Liver (tissue), 9 donors: Measurements from ENCODE around the gene PGS1. TPM values are rescaled to one million over a fixed set of nuclear protein-coding genes. Genes with fewer than 3 reads are reported as not detected.

ENCODE experiments used
- DNase-seq: peaks from one replicate; pipeline ENCODE4 v3.0.0-alpha.2; 2017; ENCODE audit warnings: low spot score
- H3K27ac ChIP-seq, 2 donors: one replicate each; pipeline ENCODE4 v1.7.0; 2013; ENCODE audit warnings: inconsistent platforms in 2 of 2, low read length in 2 of 2, control low read depth in 1 of 2, low read depth in 1 of 2, mild to moderate bottlenecking in 1 of 2
- H3K27me3 ChIP-seq, 4 donors: one replicate each; pipeline versions ENCODE4 v1.6.1 to v1.7.0; 2013; ENCODE audit warnings: low read length in 3 of 4, inconsistent platforms in 1 of 4, mild to moderate bottlenecking in 1 of 4, moderate library complexity in 1 of 4; ENCODE audit not compliant: control insufficient read depth in 4 of 4, insufficient read depth in 4 of 4
- H3K36me3 ChIP-seq, 4 donors: one replicate each; pipeline versions ENCODE4 v1.6.1 to v1.7.0; 2013; ENCODE audit warnings: low read length in 3 of 4, mild to moderate bottlenecking in 3 of 4, low read depth in 1 of 4, moderate library complexity in 1 of 4; ENCODE audit not compliant: control insufficient read depth in 4 of 4, insufficient read depth in 3 of 4
- H3K4me1 ChIP-seq, 4 donors: one replicate each; pipeline versions ENCODE4 v1.6.1 to v1.7.0; 2013; ENCODE audit warnings: low read length in 3 of 4, mild to moderate bottlenecking in 3 of 4, moderate library complexity in 1 of 4; ENCODE audit not compliant: control insufficient read depth in 4 of 4, insufficient read depth in 4 of 4
- H3K4me3 ChIP-seq, 3 donors: one replicate each; pipeline versions ENCODE4 v1.6.1 to v1.7.0; 2013; ENCODE audit warnings: low read length in 3 of 3, control low read depth in 1 of 3, low read depth in 1 of 3, mild to moderate bottlenecking in 1 of 3
- H3K9ac ChIP-seq, 2 donors: one replicate each; pipeline ENCODE4 v1.7.0; 2013; ENCODE audit warnings: low read length in 2 of 2, mild to moderate bottlenecking in 2 of 2, moderate library complexity in 2 of 2, control low read depth in 1 of 2, low read depth in 1 of 2
- H3K9me3 ChIP-seq, 4 donors: one replicate each; pipeline versions ENCODE4 v1.6.1 to v1.7.0; 2013; ENCODE audit warnings: low read length in 3 of 4; ENCODE audit not compliant: control insufficient read depth in 4 of 4
- ATF3 ChIP-seq: IDR thresholded peaks from 2 replicates; pipeline ENCODE4 v1.6.1; 2016; ENCODE audit warnings: antibody characterized with exemption
- CTCF ChIP-seq: fragments of 150-350 bp; IDR thresholded peaks from 2 replicates; pipeline ENCODE4 v1.5.1; 2017; ENCODE audit warnings: improper control_type of control experiment, low read depth, low read length; ENCODE audit not compliant: missing input control
- EGR1 ChIP-seq, 2 donors: IDR thresholded peaks; 2 replicates each; pipeline ENCODE4 v1.6.1; 2016 to 2018; ENCODE audit warnings: antibody characterized with exemption in 2 of 2, low read depth in 2 of 2
- FOXA1 ChIP-seq: IDR thresholded peaks from 2 replicates; pipeline ENCODE4 v1.6.1; 2016; ENCODE audit warnings: antibody characterized with exemption
- GABPA ChIP-seq, 2 donors: IDR thresholded peaks in 1 of 2; conservative IDR thresholded peaks in 1 of 2; 2 replicates each; pipeline ENCODE4 v1.6.1; 2016; ENCODE audit warnings: antibody characterized with exemption in 2 of 2, mild to moderate bottlenecking in 1 of 2, moderate library complexity in 1 of 2
- HNF4A ChIP-seq, 2 donors: conservative IDR thresholded peaks; 2 replicates each; pipeline ENCODE4 v1.6.1; 2016; ENCODE audit warnings: antibody characterized with exemption in 2 of 2, mild to moderate bottlenecking in 2 of 2
- HNF4G ChIP-seq: IDR thresholded peaks from 2 replicates; pipeline ENCODE4 v1.6.1; 2016; ENCODE audit warnings: antibody characterized with exemption
- JUND ChIP-seq, 2 donors: IDR thresholded peaks; 2 replicates each; pipeline ENCODE4 v1.6.1; 2016; ENCODE audit warnings: antibody characterized with exemption in 2 of 2
- MAX ChIP-seq: IDR thresholded peaks from 2 replicates; pipeline ENCODE4 v1.6.1; 2016; ENCODE audit warnings: antibody characterized with exemption
- NR2F2 ChIP-seq: IDR thresholded peaks from 2 replicates; pipeline ENCODE4 v1.6.1; 2016; ENCODE audit warnings: antibody characterized with exemption
- RAD21 ChIP-seq, 2 donors: IDR thresholded peaks; 2 replicates each; pipeline ENCODE4 v1.6.1; 2016; ENCODE audit warnings: antibody characterized with exemption in 2 of 2, mild to moderate bottlenecking in 2 of 2
- RXRA ChIP-seq, 2 donors: IDR thresholded peaks; 2 replicates each; pipeline ENCODE4 v1.6.1; 2017 to 2018; ENCODE audit warnings: antibody characterized with exemption in 2 of 2, mild to moderate bottlenecking in 1 of 2
- SP1 ChIP-seq: IDR thresholded peaks from 2 replicates; pipeline ENCODE4 v1.6.1; 2018; ENCODE audit warnings: antibody characterized with exemption, mild to moderate bottlenecking
- TAF1 ChIP-seq: conservative IDR thresholded peaks from 2 replicates; pipeline ENCODE4 v1.6.1; 2016; ENCODE audit warnings: antibody characterized with exemption, mild to moderate bottlenecking
- YY1 ChIP-seq: IDR thresholded peaks from 2 replicates; pipeline ENCODE4 v1.6.1; 2016; ENCODE audit warnings: antibody characterized with exemption, mild to moderate bottlenecking
- ZBTB33 ChIP-seq: IDR thresholded peaks from 2 replicates; pipeline ENCODE4 v1.6.1; 2016; ENCODE audit warnings: antibody characterized with exemption
- WGBS: extraction: QIAGEN DNeasy Blood & Tissue Kit; methylation state at CpG from one replicate; pipeline ENCODE4 v1.1.7; 2013; 5-methylcytosine and 5-hydroxymethylcytosine counted together
- polyA plus RNA-seq, 2 donors: library from polyadenylated mRNA; stranded (reverse) in 1 of 2; unstranded in 1 of 2; fragments of 200-250 nt in 1 of 2; fragments of >200 nt in 1 of 2; fragmentation: Nextera tagmentation in 1 of 2; extraction: Ambion mirVana in 1 of 2; gene quantifications; one replicate each; pipeline versions ENCODE4 v1.2.1 to v1.2.3, GENCODE V29; 2013 to 2015
- total RNA-seq, 2 donors: library from RNA; depleted of rRNA; stranded (reverse); fragments of >200 nt; gene quantifications; one replicate each; pipeline ENCODE4 v1.2.3, GENCODE V29; 2014
- donor health status: healthy.
- donor health status: healthy.
- donor health status: healthy.
- donor health status: healthy.
- donor health status: healthy.

PGS1 gene
- total and polyA plus RNA-seq, 4 donors: 8.1 to 24.1 (median 12.2) TPM

- Histone ChIP-seq H3K9ac (no peak overlapping the region), H3K36me3 (peaks cover 0 to 9% (median 6%) of the 10 kb centered on the region in 4 donors), H3K4me1 (peaks cover 0 to 9% (median 3%) of the 10 kb centered on the region in 4 donors), H3K27me3 (no peaks in the 10 kb centered on the region), H3K4me3 (no peak overlapping the region), H3K27ac (peak overlapping the region; percentile 75 to 78), H3K9me3 (no peaks in the 10 kb centered on the region)
- 96% methylated on average over 13 of the region's 13 CpGs for WGBS
- DNase-seq: no peak
- TF ChIP-seq MAX: no peak
- no peak for TF ChIP-seq SP1
- TF ChIP-seq YY1: no peak
- no peak for TF ChIP-seq HNF4A (conservative IDR thresholded peaks at IDR 0.05)
- no peak for TF ChIP-seq NR2F2
Observed at GRCh38 chr17:78417531-78417909, 39.1 kb downstream of the PGS1 start.

GRCh38 chr17:78418326-78419026 is 40.0 kb downstream of the PGS1 start:
- no peak for DNase-seq
- Histone ChIP-seq H3K4me3 (no peak overlapping the region), H3K36me3 (peaks cover 0 to 10% (median 9%) of the 10 kb centered on the region in 4 donors), H3K4me1 (peaks cover 0 to 9% (median 3%) of the 10 kb centered on the region in 4 donors), H3K9ac (no peak overlapping the region), H3K9me3 (no peaks in the 10 kb centered on the region), H3K27me3 (no peaks in the 10 kb centered on the region), H3K27ac (no peak overlapping the region)
- 77% methylated on average over 12 of the region's 12 CpGs for WGBS
- TF ChIP-seq GABPA (IDR thresholded peaks at IDR 0.05 in 1 of 2, conservative IDR thresholded peaks at IDR 0.05 in 1 of 2) (no peak), YY1 (no peak), MAX (no peak), FOXA1 (no peak), HNF4A (conservative IDR thresholded peaks at IDR 0.05) (no peak), SP1 (no peak), ZBTB33 (no peak), RXRA (IDR thresholded peaks at IDR 0.05) (no peak), ATF3 (no peak), EGR1 (IDR thresholded peaks at IDR 0.05; ENCODE audit: low read depth in 2 of 2) (no peak), CTCF (no peak), JUND (IDR thresholded peaks at IDR 0.05) (no peak), NR2F2 (no peak), RAD21 (IDR thresholded peaks at IDR 0.05) (no peak), TAF1 (no peak), HNF4G (no peak)
